ENCODE data around the gene AMZ1.

AMZ1 gene

GRCh38 chr7:2661096-2661449 is 26.9 kb upstream of the AMZ1 start:
- DNase-seq (ENCODE audit: low read depth, low spot score): no peak
- H3K9me3 ChIP-seq (ENCODE audit: control insufficient read depth, insufficient read depth, low read length): no peaks in the 10 kb centered on the region
- H3K4me1 ChIP-seq (ENCODE audit: control insufficient read depth, insufficient read depth, low read length): no peaks in the 10 kb centered on the region; the same call in 1 of the 2 replicates
- no peak overlapping the region for H3K4me3 ChIP-seq (ENCODE audit: low read length)
- no peaks in the 10 kb centered on the region for H3K27me3 ChIP-seq (ENCODE audit: control insufficient read depth, insufficient read depth, low read length)
- peaks cover 35% of the 10 kb centered on the region for H3K36me3 ChIP-seq (ENCODE audit: control insufficient read depth, insufficient read depth, low read length)
- no peak overlapping the region for H3K27ac ChIP-seq (ENCODE audit: low read length)
- no CpG with 5 or more reads among the region's 10 CpGs for WGBS (ENCODE audit: insufficient coverage, insufficient read length)

GRCh38 chr7:2661602-2662272 is 26.3 kb upstream of the AMZ1 start:
- Histone ChIP-seq H3K4me1 (ENCODE audit: control insufficient read depth, insufficient read depth, low read length) (no peaks in the 10 kb centered on the region; the same call in 1 of the 2 replicates), H3K27me3 (ENCODE audit: control insufficient read depth, insufficient read depth, low read length) (no peaks in the 10 kb centered on the region), H3K27ac (ENCODE audit: low read length) (no peak overlapping the region), H3K36me3 (ENCODE audit: control insufficient read depth, insufficient read depth, low read length) (peaks cover 30% of the 10 kb centered on the region), H3K9me3 (ENCODE audit: control insufficient read depth, insufficient read depth, low read length) (no peaks in the 10 kb centered on the region), H3K4me3 (ENCODE audit: low read length) (no peak overlapping the region)
- no CpG with 5 or more reads among the region's 43 CpGs for WGBS (ENCODE audit: insufficient coverage, insufficient read length)
- no peak for DNase-seq (ENCODE audit: low read depth, low spot score)

- H3K27ac ChIP-seq (ENCODE audit: low read length): no peak overlapping the region
These were observed 25.5 kb upstream of the AMZ1 start for GRCh38 chr7:2662273-2663120.

GRCh38 chr7:2663121-2663886 is 24.7 kb upstream of the AMZ1 start:
- H3K27ac ChIP-seq (ENCODE audit: low read length): no peak overlapping the region
- WGBS (ENCODE audit: insufficient coverage, insufficient read length): no CpG with 5 or more reads among the region's 30 CpGs
- H3K27me3 ChIP-seq (ENCODE audit: control insufficient read depth, insufficient read depth, low read length): no peaks in the 10 kb centered on the region
- no peak overlapping the region for H3K4me3 ChIP-seq (ENCODE audit: low read length)
- no peaks in the 10 kb centered on the region for H3K9me3 ChIP-seq (ENCODE audit: control insufficient read depth, insufficient read depth, low read length)
- no peak for DNase-seq (ENCODE audit: low read depth, low spot score)
- peaks cover 20% of the 10 kb centered on the region for H3K36me3 ChIP-seq (ENCODE audit: control insufficient read depth, insufficient read depth, low read length)
- no peaks in the 10 kb centered on the region; the same call in 1 of the 2 replicates for H3K4me1 ChIP-seq (ENCODE audit: control insufficient read depth, insufficient read depth, low read length)

More at GRCh38 chr7:2662273-2663120, 25.5 kb upstream of the AMZ1 start:
- Histone ChIP-seq H3K4me1 (ENCODE audit: control insufficient read depth, insufficient read depth, low read length) (no peaks in the 10 kb centered on the region; the same call in 1 of the 2 replicates), H3K9me3 (ENCODE audit: control insufficient read depth, insufficient read depth, low read length) (no peaks in the 10 kb centered on the region), H3K36me3 (ENCODE audit: control insufficient read depth, insufficient read depth, low read length) (peaks cover 28% of the 10 kb centered on the region), H3K4me3 (ENCODE audit: low read length) (no peak overlapping the region), H3K27me3 (ENCODE audit: control insufficient read depth, insufficient read depth, low read length) (no peaks in the 10 kb centered on the region)
- no peak for DNase-seq (ENCODE audit: low read depth, low spot score)
- no CpG with 5 or more reads among the region's 33 CpGs for WGBS (ENCODE audit: insufficient coverage, insufficient read length)

- no CpG with 5 or more reads among the region's 4 CpGs for WGBS (ENCODE audit: insufficient coverage, insufficient read length)
- no peaks in the 10 kb centered on the region for H3K27me3 ChIP-seq (ENCODE audit: control insufficient read depth, insufficient read depth, low read length)
- H3K4me1 ChIP-seq (ENCODE audit: control insufficient read depth, insufficient read depth, low read length): no peaks in the 10 kb centered on the region; the same call in 1 of the 2 replicates
- peaks cover 13% of the 10 kb centered on the region for H3K36me3 ChIP-seq (ENCODE audit: control insufficient read depth, insufficient read depth, low read length)
- no peak overlapping the region for H3K4me3 ChIP-seq (ENCODE audit: low read length)
- H3K9me3 ChIP-seq (ENCODE audit: control insufficient read depth, insufficient read depth, low read length): no peaks in the 10 kb centered on the region
- H3K27ac ChIP-seq (ENCODE audit: low read length): no peak overlapping the region
- no peak for DNase-seq (ENCODE audit: low read depth, low spot score)
These were observed 24.0 kb upstream of the AMZ1 start for GRCh38 chr7:2663960-2664359.

GRCh38 chr7:2665359-2665791 is 22.6 kb upstream of the AMZ1 start:
- Histone ChIP-seq H3K4me3 (ENCODE audit: low read length) (no peak overlapping the region), H3K27me3 (ENCODE audit: control insufficient read depth, insufficient read depth, low read length) (no peaks in the 10 kb centered on the region), H3K4me1 (ENCODE audit: control insufficient read depth, insufficient read depth, low read length) (no peaks in the 10 kb centered on the region; the same call in 1 of the 2 replicates), H3K36me3 (ENCODE audit: control insufficient read depth, insufficient read depth, low read length) (peaks cover 4% of the 10 kb centered on the region), H3K9me3 (ENCODE audit: control insufficient read depth, insufficient read depth, low read length) (no peaks in the 10 kb centered on the region), H3K27ac (ENCODE audit: low read length) (no peak overlapping the region)
- no CpG with 5 or more reads among the region's 33 CpGs for WGBS (ENCODE audit: insufficient coverage, insufficient read length)
- no peak for DNase-seq (ENCODE audit: low read depth, low spot score)

GRCh38 chr7:2666155-2666554 is 21.8 kb upstream of the AMZ1 start:
- no peaks in the 10 kb centered on the region; the same call in 1 of the 2 replicates for H3K4me1 ChIP-seq (ENCODE audit: control insufficient read depth, insufficient read depth, low read length)
- peaks cover 4% of the 10 kb centered on the region for H3K36me3 ChIP-seq (ENCODE audit: control insufficient read depth, insufficient read depth, low read length)
- no peaks in the 10 kb centered on the region for H3K9me3 ChIP-seq (ENCODE audit: control insufficient read depth, insufficient read depth, low read length)
- DNase-seq (ENCODE audit: low read depth, low spot score): no peak
- no peak overlapping the region for H3K27ac ChIP-seq (ENCODE audit: low read length)
- no peaks in the 10 kb centered on the region for H3K27me3 ChIP-seq (ENCODE audit: control insufficient read depth, insufficient read depth, low read length)
- no CpG with 5 or more reads among the region's 6 CpGs for WGBS (ENCODE audit: insufficient coverage, insufficient read length)
- H3K4me3 ChIP-seq (ENCODE audit: low read length): no peak overlapping the region

GRCh38 chr7:2666588-2667250 is 21.3 kb upstream of the AMZ1 start:
- Histone ChIP-seq H3K9me3 (ENCODE audit: control insufficient read depth, insufficient read depth, low read length) (no peaks in the 10 kb centered on the region), H3K4me3 (ENCODE audit: low read length) (no peak overlapping the region), H3K36me3 (ENCODE audit: control insufficient read depth, insufficient read depth, low read length) (peaks cover 2% of the 10 kb centered on the region), H3K27ac (ENCODE audit: low read length) (no peak overlapping the region), H3K4me1 (ENCODE audit: control insufficient read depth, insufficient read depth, low read length) (no peaks in the 10 kb centered on the region; the same call in 1 of the 2 replicates), H3K27me3 (ENCODE audit: control insufficient read depth, insufficient read depth, low read length) (no peaks in the 10 kb centered on the region)
- WGBS (ENCODE audit: insufficient coverage, insufficient read length): no CpG with 5 or more reads among the region's 18 CpGs
- DNase-seq (ENCODE audit: low read depth, low spot score): no peak

GRCh38 chr7:2667843-2668242 is 20.2 kb upstream of the AMZ1 start:
- H3K4me3 ChIP-seq (ENCODE audit: low read length): no peak overlapping the region
- no peak for DNase-seq (ENCODE audit: low read depth, low spot score)
- H3K36me3 ChIP-seq (ENCODE audit: control insufficient read depth, insufficient read depth, low read length): no peaks in the 10 kb centered on the region
- no peaks in the 10 kb centered on the region; the same call in 1 of the 2 replicates for H3K4me1 ChIP-seq (ENCODE audit: control insufficient read depth, insufficient read depth, low read length)
- H3K9me3 ChIP-seq (ENCODE audit: control insufficient read depth, insufficient read depth, low read length): no peaks in the 10 kb centered on the region
- no peak overlapping the region for H3K27ac ChIP-seq (ENCODE audit: low read length)
- WGBS (ENCODE audit: insufficient coverage, insufficient read length): no CpG with 5 or more reads among the region's 7 CpGs
- no peaks in the 10 kb centered on the region for H3K27me3 ChIP-seq (ENCODE audit: control insufficient read depth, insufficient read depth, low read length)

GRCh38 chr7:2668401-2668800 is 19.6 kb upstream of the AMZ1 start:
- no peaks in the 10 kb centered on the region for H3K9me3 ChIP-seq (ENCODE audit: control insufficient read depth, insufficient read depth, low read length)
- no peak for DNase-seq (ENCODE audit: low read depth, low spot score)
- no CpG with 5 or more reads among the region's 6 CpGs for WGBS (ENCODE audit: insufficient coverage, insufficient read length)

More at GRCh38 chr7:2668401-2668800, 19.6 kb upstream of the AMZ1 start:
- Histone ChIP-seq H3K4me1 (ENCODE audit: control insufficient read depth, insufficient read depth, low read length) (no peaks in the 10 kb centered on the region; the same call in 1 of the 2 replicates), H3K36me3 (ENCODE audit: control insufficient read depth, insufficient read depth, low read length) (no peaks in the 10 kb centered on the region), H3K4me3 (ENCODE audit: low read length) (no peak overlapping the region), H3K27ac (ENCODE audit: low read length) (no peak overlapping the region), H3K27me3 (ENCODE audit: control insufficient read depth, insufficient read depth, low read length) (no peaks in the 10 kb centered on the region)
